H1 (cell line): ENCODE data around the gene ADGRL2. TPM values are rescaled to one million over a fixed set of nuclear protein-coding genes. Genes with fewer than 3 reads are reported as not detected.

Experiments
- CTCF ChIA-PET: fragments of 300-600 bp; sonication (Branson Sonifier 250); formaldehyde crosslinking; loops from one replicate; lab custom pipeline; 2021; ENCODE audit not compliant: partially characterized antibody; lab: Charles Lee
- POLR2A ChIA-PET: fragments of 300-600 bp; sonication (Branson Sonifier 250); formaldehyde crosslinking; loops from one replicate; lab custom pipeline; 2021; ENCODE audit warnings: inconsistent platforms; ENCODE audit not compliant: partially characterized antibody; lab: Charles Lee
- DNase-seq, 2 experiments: peaks; one replicate each; pipeline versions ENCODE4 v3.0.0 to v3.0.0-alpha.2; 2010 to 2022; ENCODE audit warnings: low spot score in 2 of 2, low read depth in 1 of 2, mixed read lengths in 1 of 2
- FAIRE-seq: peaks from 2 replicates; lab custom pipeline; 2011; peaks lifted over from hg19 to GRCh38; lab: Jason Lieb, UNC
- H2AFZ ChIP-seq: 2 replicates; pipeline ENCODE4 v1.8.1; 2012; ENCODE audit warnings: low read length, inconsistent platforms
- H2AK5ac ChIP-seq: 2 replicates; pipeline ENCODE4 v1.6.1; 2013; ENCODE audit warnings: low read depth, low read length
- H2BK120ac ChIP-seq: replicated peaks from 2 replicates; pipeline ENCODE3; 2013; ENCODE audit warnings: low read depth, low read length, inconsistent platforms
- H2BK12ac ChIP-seq: 2 replicates; pipeline ENCODE4 v1.6.1; 2013; ENCODE audit warnings: low read depth, low read length
- H2BK15ac ChIP-seq: 2 replicates; pipeline ENCODE4 v1.6.1; 2013; ENCODE audit warnings: low read length
- H2BK20ac ChIP-seq: 2 replicates; pipeline ENCODE4 v1.6.1; 2013; ENCODE audit warnings: low read length
- H2BK5ac ChIP-seq: 2 replicates; pipeline ENCODE4 v1.6.1; 2013; ENCODE audit warnings: low read depth, low read length
- H3K14ac ChIP-seq: 2 replicates; pipeline ENCODE4 v1.6.1; 2013; ENCODE audit warnings: inconsistent platforms; ENCODE audit not compliant: insufficient read length
- H3K18ac ChIP-seq: 2 replicates; pipeline ENCODE4 v1.6.1; 2013; ENCODE audit warnings: low read length; ENCODE audit errors: extremely low read depth
- H3K23ac ChIP-seq: 2 replicates; pipeline ENCODE4 v1.6.1; 2013; ENCODE audit warnings: inconsistent platforms; ENCODE audit not compliant: insufficient read length
- H3K23me2 ChIP-seq: 2 replicates; pipeline ENCODE4 v1.6.1; 2013; ENCODE audit warnings: low read depth, low read length
- H3K27ac ChIP-seq: 2 replicates; pipeline ENCODE4 v1.6.1; 2011; ENCODE audit warnings: low read depth, low read length, inconsistent platforms
- H3K27me3 ChIP-seq, 4 experiments: replicated peaks in 1 of 4; 1 replicate in 1 of 4; 2 replicates in 3 of 4; pipeline versions ENCODE4 v1.6.1 to v1.8.1; 2011 to 2013; ENCODE audit warnings: low read length in 3 of 4, mild to moderate bottlenecking in 3 of 4, inconsistent platforms in 2 of 4, mixed read lengths in 2 of 4, moderate library complexity in 1 of 4; ENCODE audit not compliant: control insufficient read depth in 3 of 4, insufficient read depth in 3 of 4; ENCODE audit errors: extremely low read depth in 1 of 4
- H3K36me3 ChIP-seq, 4 experiments: 2 replicates each; pipeline versions ENCODE4 v1.6.1 to v1.8.1; 2011 to 2013; ENCODE audit warnings: mild to moderate bottlenecking in 4 of 4, low read length in 3 of 4, moderate library complexity in 2 of 4, control low read depth in 1 of 4, inconsistent platforms in 1 of 4; ENCODE audit not compliant: insufficient read depth in 4 of 4, control insufficient read depth in 2 of 4
- H3K4ac ChIP-seq: replicated peaks from 2 replicates; pipeline ENCODE3; 2013; ENCODE audit warnings: low read length, low read depth, mixed read lengths, inconsistent platforms; ENCODE audit not compliant: insufficient read length
- H3K4me1 ChIP-seq, 4 experiments: replicated peaks in 1 of 4; 1 replicate in 1 of 4; 2 replicates in 3 of 4; pipeline versions ENCODE4 v1.6.1 to v1.8.1; 2011 to 2013; ENCODE audit warnings: low read length in 3 of 4, inconsistent platforms in 2 of 4, mixed read lengths in 1 of 4; ENCODE audit not compliant: insufficient read depth in 4 of 4, control insufficient read depth in 3 of 4
- H3K4me2 ChIP-seq, 2 experiments: 2 replicates each; pipeline versions ENCODE4 v1.6.1 to v1.8.1; 2011 to 2013; ENCODE audit warnings: low read depth in 2 of 2, low read length in 2 of 2, control low read depth in 1 of 2, inconsistent platforms in 1 of 2, mild to moderate bottlenecking in 1 of 2; ENCODE audit not compliant: insufficient read depth in 1 of 2
- H3K4me3 ChIP-seq, 4 experiments: fragments of 200-600, 300-600 bp in 1 of 4; sonication (generic), shearing (Covaris generic), sonication (Bioruptor Twin) in 1 of 4; 2 replicates each; pipeline versions ENCODE4 v1.5.1 to v1.8.1; 2011 to 2016; ENCODE audit warnings: low read length in 4 of 4, low read depth in 3 of 4, control low read depth in 2 of 4, inconsistent platforms in 2 of 4, mild to moderate bottlenecking in 2 of 4, mixed read lengths in 1 of 4, moderate library complexity in 1 of 4; ENCODE audit not compliant: insufficient read depth in 2 of 4; ENCODE audit errors: extremely low read depth in 1 of 4
- H3K56ac ChIP-seq: replicated peaks from 2 replicates; pipeline ENCODE3; 2013; ENCODE audit warnings: low read depth, mild to moderate bottlenecking, mixed read lengths, low read length, inconsistent platforms; ENCODE audit not compliant: insufficient read length
- H3K79me1 ChIP-seq: 2 replicates; pipeline ENCODE4 v1.6.1; 2013; ENCODE audit warnings: low read depth, low read length, control low read depth
- H3K79me2 ChIP-seq, 2 experiments: 2 replicates each; pipeline versions ENCODE4 v1.6.1 to v1.8.1; 2012 to 2013; ENCODE audit warnings: low read length in 2 of 2, mild to moderate bottlenecking in 2 of 2, inconsistent platforms in 1 of 2; ENCODE audit not compliant: insufficient read depth in 2 of 2, control insufficient read depth in 1 of 2
- H3K9ac ChIP-seq, 4 experiments: replicated peaks in 1 of 4; 1 replicate in 1 of 4; 2 replicates in 3 of 4; pipeline versions ENCODE4 v1.6.1 to v1.8.1; 2011 to 2013; ENCODE audit warnings: low read depth in 3 of 4, low read length in 3 of 4, control low read depth in 2 of 4, mild to moderate bottlenecking in 2 of 4, moderate library complexity in 2 of 4, inconsistent platforms in 1 of 4; ENCODE audit errors: extremely low read depth in 1 of 4
- H3K9me3 ChIP-seq, 2 experiments: 2 replicates each; pipeline versions ENCODE4 v1.6.1 to v1.8.1; 2012 to 2013; ENCODE audit warnings: mild to moderate bottlenecking in 2 of 2, moderate library complexity in 2 of 2, control low read depth in 1 of 2, inconsistent platforms in 1 of 2, low read depth in 1 of 2, low read length in 1 of 2, mixed read lengths in 1 of 2; ENCODE audit not compliant: insufficient read depth in 2 of 2
- H4K20me1 ChIP-seq, 2 experiments: replicated peaks in 1 of 2; 2 replicates each; pipeline versions ENCODE3 to v1.8.1; 2011 to 2013; ENCODE audit warnings: inconsistent platforms in 2 of 2, low read length in 2 of 2, mild to moderate bottlenecking in 1 of 2; ENCODE audit not compliant: insufficient read depth in 2 of 2, control insufficient read depth in 1 of 2
- H4K5ac ChIP-seq: 2 replicates; pipeline ENCODE4 v1.6.1; 2013; ENCODE audit warnings: low read length, low read depth, mixed read lengths, inconsistent platforms; ENCODE audit not compliant: insufficient read length
- H4K8ac ChIP-seq: 2 replicates; pipeline ENCODE4 v1.8.0; 2013; ENCODE audit warnings: mild to moderate bottlenecking, moderate library complexity, low read length, inconsistent platforms; ENCODE audit not compliant: insufficient read depth; ENCODE audit errors: extremely low read depth
- H4K91ac ChIP-seq: replicated peaks from 2 replicates; pipeline ENCODE3; 2013; ENCODE audit warnings: low read length, mixed read lengths, inconsistent platforms; ENCODE audit not compliant: insufficient read length
- BRCA1 ChIP-seq: IDR thresholded peaks from 2 replicates; pipeline ENCODE4 v1.6.1; 2012; ENCODE audit warnings: low read depth, low read length, improper control_type of control experiment
- GABPA ChIP-seq: IDR thresholded peaks from 2 replicates; pipeline ENCODE4 v1.6.1; 2011; ENCODE audit warnings: mild to moderate bottlenecking, low read length, moderate library complexity, borderline replicate concordance; ENCODE audit not compliant: insufficient read depth
- RAD21 ChIP-seq, 2 experiments: IDR thresholded peaks in 1 of 2; conservative IDR thresholded peaks in 1 of 2; 2 replicates each; pipeline ENCODE4 v1.6.1; 2011; ENCODE audit warnings: low read depth in 2 of 2, low read length in 2 of 2, improper control_type of control experiment in 1 of 2, inconsistent platforms in 1 of 2, mild to moderate bottlenecking in 1 of 2, moderate library complexity in 1 of 2
- RXRA ChIP-seq: IDR thresholded peaks from 2 replicates; pipeline ENCODE4 v1.6.1; 2011; ENCODE audit warnings: low read depth, mild to moderate bottlenecking, low read length, moderate library complexity; ENCODE audit not compliant: insufficient read depth
- SUZ12 ChIP-seq: fragments of 200-600 bp; sonication (generic); IDR thresholded peaks from 2 replicates; pipeline ENCODE4 v1.6.1; 2012; ENCODE audit warnings: mild to moderate bottlenecking, inconsistent platforms, low read length, moderate library complexity, mixed read lengths
- WGBS, 2 experiments: shearing (Covaris generic) in 1 of 2; methylation state at CpG; one replicate each; pipeline versions ENCODE4 v1.1.6 to v1.1.7; 2013 to 2015; ENCODE audit warnings: low lambda C conversion rate in 2 of 2, mixed read lengths in 2 of 2, inconsistent platforms in 1 of 2, low coverage in 1 of 2, missing lambda C conversion rate in 1 of 2; ENCODE audit not compliant: insufficient replicate concordance in 2 of 2, insufficient coverage in 1 of 2, insufficient read length in 1 of 2; ENCODE audit errors: extremely low coverage in 1 of 2, missing lambda C conversion rate in 1 of 2; 5-methylcytosine and 5-hydroxymethylcytosine counted together
- polyA plus RNA-seq, 7 experiments: library from polyadenylated mRNA; depleted of rRNA in 3 of 7; stranded (reverse) in 5 of 7; unstranded in 2 of 7; fragments of >200 nt in 5 of 7; fragments of 200-250 nt in 2 of 7; gene quantifications; 1 replicate in 5 of 7; 2 replicates in 1 of 7; 4 replicates in 1 of 7; pipeline versions ENCODE4 v1.2.1 to v1.2.3, GENCODE V29; 2011 to 2013; ENCODE audit warnings: missing spikeins in 2 of 7, mixed read lengths in 2 of 7
- total RNA-seq: library from RNA; stranded (reverse); fragmentation: NEBNext Ultra II Directional; extraction: Animal tissue kit (Norgen Biotek cat#: 25700); gene quantifications from 2 replicates; pipeline ENCODE4 v1.2.1, GENCODE V29; 2021
- TF ChIP-seq, protein P1 (sequence below), 3 experiments: IDR thresholded peaks; 1 replicate in 2 of 3; 2 replicates in 1 of 3; pipeline versions ENCODE4 v1.5.1 to v1.6.1; 2011; ENCODE audit warnings: low read length in 3 of 3, mild to moderate bottlenecking in 3 of 3, inconsistent platforms in 2 of 3, low read depth in 1 of 3, moderate library complexity in 1 of 3; ENCODE audit not compliant: insufficient read depth in 1 of 3; ENCODE audit errors: control extremely low read depth in 1 of 3

The ADGRL2 gene
- total and polyA plus RNA-seq, 2 of the 8 experiments (the other 6 are each of a cell fraction or from before 2014, with no cell fraction given), result 113 to 124 TPM

DNA sequence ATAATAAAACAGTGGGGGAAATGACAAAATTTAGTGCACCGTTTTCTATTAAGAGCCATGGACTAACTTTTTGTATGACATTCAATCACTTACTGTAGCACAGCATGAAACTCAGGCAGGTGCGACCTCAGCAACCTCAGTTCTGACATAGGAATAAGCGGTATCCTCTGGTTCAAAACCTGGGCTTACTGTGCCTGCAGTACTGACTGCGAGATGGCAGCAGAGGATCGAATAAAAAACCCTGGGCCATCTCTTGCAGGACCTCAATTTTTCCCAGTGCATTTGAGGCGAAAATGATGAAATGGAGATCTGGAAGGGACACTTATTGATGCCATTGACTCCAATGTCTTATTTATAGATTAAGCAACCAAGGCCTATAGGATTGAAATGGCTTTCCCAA, 214.7 kb downstream of the ADGRL2 start:
- no peaks in the 10 kb centered on the region for H3K4me1 ChIP-seq
- H3K56ac ChIP-seq, result no peak overlapping the region
- no peak overlapping the region for H3K4me3 ChIP-seq
- no peak overlapping the region for H4K91ac ChIP-seq
- H2AFZ ChIP-seq, result no peak overlapping the region
- no peaks in the 10 kb centered on the region for H4K20me1 ChIP-seq
- no peak overlapping the region for H3K4ac ChIP-seq
- no peaks in the 10 kb centered on the region for H3K79me1 ChIP-seq
- no peaks in the 10 kb centered on the region for H3K9me3 ChIP-seq
- H3K4me2 ChIP-seq, result no peak overlapping the region
- no peak overlapping the region for H3K9ac ChIP-seq
- ChIA-PET POLR2A (no interaction called here), CTCF (interaction anchor here (1.5 kb wide), 1 partner anchor 10 kb away, joined by 3 read pairs; no protein-coding TSS in a partner anchor)
- no peak overlapping the region for H3K18ac ChIP-seq
- H4K8ac ChIP-seq, result no peak overlapping the region
- H2BK120ac ChIP-seq, result no peak overlapping the region
- WGBS, 2 experiments, result 86% methylated on average over 6 of the region's 6 CpGs; no CpG with 5 or more reads in 1 of the 2 experiments
- no peak for TF ChIP-seq RXRA
- TF ChIP-seq, protein P1, sequence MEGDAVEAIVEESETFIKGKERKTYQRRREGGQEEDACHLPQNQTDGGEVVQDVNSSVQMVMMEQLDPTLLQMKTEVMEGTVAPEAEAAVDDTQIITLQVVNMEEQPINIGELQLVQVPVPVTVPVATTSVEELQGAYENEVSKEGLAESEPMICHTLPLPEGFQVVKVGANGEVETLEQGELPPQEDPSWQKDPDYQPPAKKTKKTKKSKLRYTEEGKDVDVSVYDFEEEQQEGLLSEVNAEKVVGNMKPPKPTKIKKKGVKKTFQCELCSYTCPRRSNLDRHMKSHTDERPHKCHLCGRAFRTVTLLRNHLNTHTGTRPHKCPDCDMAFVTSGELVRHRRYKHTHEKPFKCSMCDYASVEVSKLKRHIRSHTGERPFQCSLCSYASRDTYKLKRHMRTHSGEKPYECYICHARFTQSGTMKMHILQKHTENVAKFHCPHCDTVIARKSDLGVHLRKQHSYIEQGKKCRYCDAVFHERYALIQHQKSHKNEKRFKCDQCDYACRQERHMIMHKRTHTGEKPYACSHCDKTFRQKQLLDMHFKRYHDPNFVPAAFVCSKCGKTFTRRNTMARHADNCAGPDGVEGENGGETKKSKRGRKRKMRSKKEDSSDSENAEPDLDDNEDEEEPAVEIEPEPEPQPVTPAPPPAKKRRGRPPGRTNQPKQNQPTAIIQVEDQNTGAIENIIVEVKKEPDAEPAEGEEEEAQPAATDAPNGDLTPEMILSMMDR (IDR thresholded peaks at IDR 0.05; ENCODE audit: control extremely low read depth in 1 of 3, insufficient read depth in 1 of 3, low read depth in 1 of 3, low read length in 3 of 3), result peak in 1 of 3 experiments; percentile 19; a peak in 1 of 4 replicates
- no peak for TF ChIP-seq GABPA
- TF ChIP-seq RAD21 (IDR thresholded peaks at IDR 0.05 in 1 of 2, conservative IDR thresholded peaks at IDR 0.05 in 1 of 2; ENCODE audit: low read depth in 2 of 2, low read length in 2 of 2), result peak; percentile 40 to 55; a peak in 3 of 4 replicates
- no peak for TF ChIP-seq BRCA1
- no peak for TF ChIP-seq SUZ12
- H2BK20ac ChIP-seq, result no peak overlapping the region
- DNase-seq, result no peak
- H4K5ac ChIP-seq, result no peak overlapping the region
- no peak overlapping the region for H3K27ac ChIP-seq
- H2BK15ac ChIP-seq, result no peak overlapping the region
- H3K14ac ChIP-seq, result no peak overlapping the region
- no peak overlapping the region for H2BK5ac ChIP-seq
- H3K23me2 ChIP-seq, result no peaks in the 10 kb centered on the region
- H3K23ac ChIP-seq, result no peak overlapping the region
- no peak overlapping the region for H2AK5ac ChIP-seq
- no peaks in the 10 kb centered on the region for H3K79me2 ChIP-seq
- FAIRE-seq, result no peak
- H3K36me3 ChIP-seq, result no peaks in the 10 kb centered on the region
- peaks cover 0 to 1% (median 0%) of the 10 kb centered on the region in 4 experiments; a peak in 1 of 7 replicates for H3K27me3 ChIP-seq
- no peak overlapping the region for H2BK12ac ChIP-seq
